ENCODE results near the gene SET.

Gene SET

DNA sequence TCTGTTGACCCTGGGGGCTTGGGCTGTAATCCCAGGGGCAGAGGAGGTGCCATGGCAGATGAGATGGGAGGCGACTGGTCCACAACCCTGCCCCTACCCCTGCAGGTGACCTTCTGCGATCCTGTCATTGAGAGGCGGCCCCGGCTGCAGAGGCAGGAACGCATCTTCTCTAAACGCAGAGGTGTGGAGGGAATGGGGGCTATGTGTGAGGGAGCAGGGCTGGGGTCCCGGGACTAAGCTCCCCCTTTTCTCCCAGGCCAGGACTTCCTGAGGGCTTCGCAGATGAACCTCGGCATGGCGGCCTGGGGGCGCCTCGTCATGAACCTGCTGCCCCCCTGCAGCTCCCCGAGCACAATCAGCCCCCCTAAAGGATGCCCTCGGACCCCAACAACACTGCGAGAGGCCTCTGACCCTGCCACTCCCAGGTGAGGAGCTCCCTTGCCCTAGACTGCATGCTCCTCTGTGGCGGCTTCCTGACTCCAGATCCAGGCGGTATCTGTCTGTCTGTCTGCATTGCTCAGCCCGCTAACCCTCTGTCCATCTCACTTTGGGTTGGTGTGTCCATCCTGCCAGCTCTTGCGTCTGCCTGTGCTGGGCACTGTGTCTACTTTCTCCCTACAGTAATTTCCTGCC lies 25.0 kb downstream of the SET start:
- no peak for DNase-seq

DNA sequence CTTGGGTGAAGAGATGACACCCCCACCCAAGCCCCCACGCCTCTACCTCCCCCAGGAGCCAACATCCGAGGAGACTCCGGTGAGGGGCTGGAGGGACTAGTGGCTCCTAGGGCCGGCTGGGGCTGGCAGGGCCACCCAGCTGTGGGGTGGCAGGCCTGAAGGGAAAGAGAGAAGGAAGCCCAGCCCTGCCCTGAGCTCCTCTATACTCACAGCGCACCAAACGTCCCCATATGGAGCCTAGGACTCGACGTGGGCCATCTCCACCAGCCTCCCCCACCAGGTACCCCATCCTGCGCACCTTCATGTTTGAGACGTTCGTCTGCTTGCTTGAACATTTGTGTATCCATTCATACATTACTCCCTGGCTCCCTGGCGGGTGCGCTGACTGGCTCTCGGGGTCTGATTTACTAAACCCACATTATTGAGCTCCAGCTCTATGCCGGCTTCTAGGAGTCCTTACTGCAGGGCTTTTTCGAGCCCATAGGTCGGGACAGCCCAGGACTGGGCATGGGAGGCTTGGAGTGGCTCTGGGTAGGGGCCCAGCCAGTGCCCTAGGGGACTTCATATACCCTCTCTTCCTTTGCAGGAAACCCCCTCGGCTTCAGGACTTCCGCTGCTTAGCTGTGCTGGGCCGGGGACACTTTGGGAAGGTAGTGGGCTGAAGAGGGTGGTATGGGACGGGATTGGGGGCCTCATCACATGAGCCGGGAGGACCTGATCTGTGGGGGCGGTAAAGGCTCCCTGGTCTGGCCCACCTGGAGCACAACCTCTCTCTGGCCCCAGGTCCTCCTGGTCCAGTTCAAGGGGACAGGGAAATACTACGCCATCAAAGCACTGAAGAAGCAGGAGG lies 25.8 kb downstream of the SET start:
- DNase-seq: no peak

DNA sequence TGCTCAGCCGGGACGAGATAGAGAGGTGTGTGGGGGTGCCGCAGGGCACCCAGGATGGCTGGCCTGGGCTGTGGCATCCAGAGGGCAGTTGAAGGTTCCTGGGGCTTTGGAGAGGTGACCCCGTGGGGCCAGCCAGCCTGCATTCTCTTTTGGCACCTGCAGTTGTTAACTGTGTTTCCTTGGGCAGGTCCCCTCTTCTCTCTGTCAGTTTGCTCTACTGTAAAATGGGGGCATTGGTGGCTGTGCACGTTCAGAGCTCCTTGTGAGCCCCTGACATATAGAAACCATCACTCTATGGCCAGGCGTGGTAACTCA lies 26.4 kb downstream of the SET start:
- DNase-seq: no peak

DNA sequence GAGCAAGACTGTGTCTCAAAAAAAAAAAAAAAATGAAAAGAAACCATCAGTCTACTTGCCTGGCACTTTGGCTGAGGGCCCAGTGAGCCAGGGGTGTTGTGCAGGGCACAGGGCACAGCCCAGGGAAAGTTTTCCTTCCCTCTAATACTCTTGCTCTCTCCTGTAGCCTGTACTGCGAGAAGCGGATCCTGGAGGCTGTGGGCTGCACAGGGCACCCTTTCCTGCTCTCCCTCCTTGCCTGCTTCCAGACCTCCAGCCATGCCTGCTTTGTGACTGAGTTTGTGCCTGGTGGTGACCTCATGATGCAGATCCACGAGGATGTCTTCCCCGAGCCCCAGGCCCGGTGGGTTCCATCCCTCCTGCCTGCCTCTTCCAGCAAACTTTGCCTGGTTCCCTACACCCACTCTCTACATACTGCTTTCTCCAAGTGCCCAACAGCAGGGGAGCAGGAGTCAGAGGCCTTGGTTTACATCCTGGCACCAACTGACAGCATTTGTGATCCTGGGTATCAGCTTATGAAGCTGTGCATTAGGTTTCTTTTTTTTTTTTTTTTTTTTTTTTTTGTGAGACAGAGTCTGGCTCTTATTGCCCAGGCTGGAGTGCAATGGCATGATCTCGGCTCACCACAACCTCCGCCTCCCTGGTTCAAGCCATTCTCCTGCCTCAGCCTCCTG lies 27.7 kb downstream of the SET start:
- DNase-seq: no peak

DNA sequence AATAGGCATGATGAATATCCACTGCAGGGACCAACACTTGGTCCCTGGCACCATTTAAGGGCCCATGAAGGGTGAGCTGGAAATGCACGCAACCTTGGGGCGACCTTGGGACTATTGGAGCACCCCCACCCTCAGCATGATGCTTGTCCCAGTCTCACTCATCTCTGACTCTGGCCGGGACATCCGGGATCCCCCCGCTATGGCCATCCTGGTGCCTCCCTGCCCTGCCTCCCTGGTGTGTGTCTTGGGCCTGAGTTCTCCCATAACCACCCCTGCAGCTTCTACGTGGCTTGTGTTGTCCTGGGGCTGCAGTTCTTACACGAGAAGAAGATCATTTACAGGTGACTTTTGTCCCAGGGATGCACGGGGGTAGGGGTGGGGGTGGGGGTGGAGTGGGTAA lies 29.0 kb downstream of the SET start:
- no peak for DNase-seq

DNA sequence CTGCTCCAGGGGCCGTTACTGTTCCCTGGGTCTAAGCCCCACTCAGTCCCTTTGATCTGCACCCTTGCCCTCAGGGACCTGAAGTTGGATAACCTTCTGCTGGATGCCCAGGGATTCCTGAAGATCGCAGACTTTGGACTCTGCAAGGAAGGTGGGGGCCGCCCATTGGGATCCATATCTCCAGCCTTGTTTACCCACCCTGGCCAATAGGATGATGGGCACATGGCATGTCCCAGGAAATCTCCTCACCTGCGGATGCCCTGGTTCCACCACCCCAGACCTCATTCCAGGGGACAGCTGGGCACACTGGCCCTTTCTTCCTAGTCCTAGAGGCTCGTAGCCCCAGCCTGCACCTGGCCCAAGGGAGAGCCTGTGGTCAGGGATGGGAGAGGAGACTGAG lies 29.5 kb downstream of the SET start:
- DNase-seq: no peak

DNA sequence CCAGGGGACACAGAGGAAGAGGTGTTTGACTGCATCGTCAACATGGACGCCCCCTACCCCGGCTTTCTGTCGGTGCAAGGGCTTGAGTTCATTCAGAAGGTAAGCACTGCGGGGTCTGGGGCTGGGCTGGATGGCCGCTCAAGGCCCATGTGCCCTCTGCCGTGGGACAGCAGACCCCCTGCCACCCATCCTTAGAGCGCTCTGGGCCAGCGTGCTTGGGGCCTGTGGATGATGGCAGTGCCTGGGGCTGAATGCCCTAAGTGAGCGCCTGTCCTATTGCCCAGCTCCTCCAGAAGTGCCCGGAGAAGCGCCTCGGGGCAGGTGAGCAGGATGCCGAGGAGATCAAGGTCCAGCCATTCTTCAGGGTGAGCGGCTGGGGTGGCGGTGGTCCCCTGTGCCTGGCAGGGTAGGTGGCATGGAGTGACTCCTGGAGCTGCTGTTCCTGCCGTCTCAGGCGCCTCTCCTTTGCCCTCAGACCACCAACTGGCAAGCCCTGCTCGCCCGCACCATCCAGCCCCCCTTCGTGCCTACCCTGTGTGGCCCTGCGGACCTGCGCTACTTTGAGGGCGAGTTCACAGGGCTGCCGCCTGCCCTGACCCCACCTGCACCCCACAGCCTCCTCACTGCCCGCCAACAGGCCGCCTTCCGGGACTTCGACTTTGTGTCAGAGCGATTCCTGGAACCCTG lies 31.0 kb downstream of the SET start:
- no peak for DNase-seq

DNA sequence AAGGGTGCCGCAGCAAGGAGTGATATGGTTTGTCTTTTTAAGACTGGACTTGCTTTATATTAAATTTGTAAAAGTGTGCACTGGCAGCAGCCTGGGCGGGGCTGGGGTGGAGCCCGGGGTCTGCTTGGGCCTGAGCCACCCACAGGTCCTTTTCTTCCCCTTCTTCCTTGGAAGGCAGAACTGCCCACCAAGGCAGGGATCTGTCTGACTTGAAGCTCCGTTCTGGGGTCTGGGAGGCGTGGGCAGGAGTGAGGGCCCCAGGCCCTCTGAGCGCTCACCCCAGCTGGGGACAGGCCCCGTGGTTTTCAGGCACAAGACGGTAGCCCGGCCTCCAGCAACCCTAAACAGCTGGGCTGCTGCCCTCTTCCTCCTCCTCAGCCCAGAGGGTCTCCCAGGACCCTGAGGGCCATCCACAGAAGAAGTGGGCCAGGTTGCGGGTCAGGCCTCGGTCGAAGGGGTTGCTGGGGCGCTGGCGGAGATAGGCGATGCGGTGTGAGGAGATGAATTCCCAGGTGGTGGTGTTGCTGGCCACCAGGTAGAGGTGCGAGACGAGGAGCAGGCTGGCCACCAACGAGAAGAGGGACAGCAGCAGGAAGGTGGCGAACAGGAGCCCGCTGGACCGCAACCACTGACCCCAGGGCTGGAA lies 31.9 kb downstream of the SET start:
- no peak for DNase-seq

DNA sequence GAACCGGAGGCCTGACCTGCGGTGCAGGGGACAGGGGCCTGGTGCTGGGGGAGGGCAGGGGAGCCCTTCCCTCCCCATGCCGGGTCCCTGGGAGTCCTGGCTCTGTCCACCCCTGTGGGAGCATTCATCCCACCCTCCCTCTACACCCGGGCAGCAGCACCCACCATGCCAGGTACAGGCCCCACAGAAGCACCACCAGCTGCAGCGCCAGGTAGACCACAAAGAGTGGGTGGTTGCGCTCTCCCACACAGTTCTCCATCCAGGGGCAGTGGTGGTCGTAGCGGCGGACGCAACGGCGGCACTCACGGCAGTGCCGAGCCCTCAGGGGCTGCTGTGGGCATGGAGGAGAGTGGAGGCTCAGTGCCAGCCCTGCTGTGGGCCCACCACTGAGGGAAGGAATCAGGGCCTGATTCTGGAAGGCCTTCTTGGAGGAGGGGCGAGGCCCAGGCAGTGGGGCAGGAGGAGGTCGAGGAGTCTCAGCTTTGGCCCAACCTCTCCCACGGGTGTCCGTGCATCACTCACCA lies 32.5 kb downstream of the SET start:
- DNase-seq: no peak

DNA sequence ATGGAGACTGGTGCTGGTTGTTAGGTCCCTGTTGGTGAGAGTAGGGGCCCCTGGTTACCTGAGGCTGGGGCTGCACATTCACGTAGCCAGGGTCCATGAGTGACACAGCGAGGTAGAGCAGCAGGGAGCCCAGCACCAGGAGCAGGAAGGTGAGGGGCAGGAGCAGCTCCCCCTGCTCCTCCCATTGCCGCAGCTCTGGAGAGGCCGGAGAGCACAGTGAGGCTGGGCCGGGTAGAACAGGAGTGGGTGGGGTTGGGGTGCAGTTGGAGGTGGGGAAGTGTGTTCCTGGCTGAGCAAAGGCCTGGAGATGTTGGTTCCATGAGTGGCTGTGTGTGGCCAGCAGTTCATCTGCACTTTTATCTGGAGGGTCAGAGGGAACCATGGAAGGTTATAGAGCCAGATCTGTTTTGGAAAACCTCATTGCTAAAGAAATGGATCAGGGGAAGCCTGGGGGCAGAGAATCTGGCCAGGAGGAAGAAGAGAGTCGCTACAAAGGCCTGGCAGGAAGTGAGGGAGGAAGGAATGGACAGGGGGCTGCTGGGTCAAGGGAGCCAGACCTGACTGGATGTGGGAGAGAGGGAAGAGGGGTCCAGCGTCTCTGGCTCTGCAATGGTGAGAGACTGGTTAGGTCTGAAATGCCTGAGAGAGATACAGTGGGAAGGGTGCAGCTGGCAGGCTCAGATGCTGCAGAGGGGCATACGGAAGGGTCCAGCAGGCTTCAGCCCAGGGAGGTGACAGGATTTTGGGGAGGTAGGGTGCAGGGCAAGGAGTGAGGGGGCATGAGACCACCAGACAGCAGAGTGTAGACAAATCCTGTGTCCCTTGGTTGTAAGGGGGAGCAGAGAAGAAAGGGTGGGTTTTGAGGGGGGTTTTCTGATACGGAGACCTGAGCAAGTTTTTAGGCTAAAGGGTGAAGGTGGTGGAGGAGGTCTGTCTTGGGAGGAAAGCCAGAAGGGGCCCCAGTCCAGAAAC lies 33.6 kb downstream of the SET start:
- DNase-seq: no peak

DNA sequence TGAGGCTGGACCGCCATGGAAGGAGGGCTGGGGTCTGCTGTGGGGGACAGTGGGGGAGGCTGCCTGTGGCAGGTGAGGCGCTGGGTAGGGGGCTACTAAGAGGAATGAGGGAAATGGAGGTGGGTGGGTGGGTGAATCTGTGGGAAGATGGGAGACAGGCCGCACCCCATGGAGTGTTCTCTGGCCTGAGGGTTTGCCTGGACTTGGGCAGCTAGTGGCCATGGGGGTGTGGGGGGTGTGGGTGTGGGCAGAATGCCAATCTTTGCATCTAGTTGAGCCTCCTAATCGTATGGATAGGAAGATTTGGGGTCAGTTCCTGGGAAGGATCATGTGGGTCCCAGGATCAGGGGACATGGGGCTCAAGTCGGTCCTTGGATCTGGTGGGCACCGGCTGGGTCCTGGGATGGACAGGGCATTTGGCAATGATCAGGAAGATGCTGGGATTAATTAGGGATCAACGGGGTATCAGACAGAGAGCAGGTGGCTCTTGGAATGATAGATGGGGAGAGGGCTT lies 34.4 kb downstream of the SET start:
- no peak for DNase-seq

DNA sequence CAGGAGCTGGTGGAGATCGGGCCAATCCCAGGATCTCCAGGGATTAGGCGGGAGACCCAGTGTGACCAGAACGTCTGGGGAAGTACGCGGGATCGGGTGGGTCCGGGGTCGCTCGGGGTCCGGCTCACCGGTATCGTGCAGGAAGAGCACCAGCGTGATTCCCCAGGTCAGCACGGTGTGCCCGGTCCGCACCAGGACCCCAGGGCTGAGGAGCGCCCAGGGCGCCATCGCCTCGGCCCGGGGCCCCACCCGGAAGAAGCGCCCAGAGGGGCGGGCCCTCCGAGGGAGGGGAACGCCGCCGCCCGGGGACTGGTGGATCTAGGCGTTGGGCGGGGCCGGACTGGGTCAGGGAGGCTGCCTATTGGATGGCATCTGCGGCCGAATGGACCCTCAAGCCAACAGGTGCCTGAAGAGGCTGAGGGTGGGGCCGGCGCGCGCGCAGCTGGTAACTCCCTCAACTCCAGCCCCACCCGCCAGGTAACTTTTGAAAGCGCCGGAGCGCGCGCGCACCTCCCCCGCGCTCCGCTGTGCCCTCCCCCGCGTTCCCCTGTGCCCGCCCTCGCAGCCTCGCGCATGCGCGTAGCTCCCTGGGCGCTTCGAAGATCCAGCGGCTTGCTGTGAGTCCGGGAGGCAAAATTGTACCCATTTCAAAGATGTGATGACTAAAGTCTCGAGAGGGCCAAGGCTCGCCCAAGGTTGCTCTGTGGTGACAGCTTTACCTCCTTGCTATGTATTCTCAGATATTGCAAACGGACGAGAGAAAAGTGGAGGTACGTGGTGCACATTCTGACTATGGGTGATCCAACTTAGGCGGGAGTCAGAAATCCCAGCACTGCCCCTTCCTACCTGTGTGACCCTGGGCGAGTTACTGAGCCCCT lies 35.1 kb downstream of the SET start, which contains the start of gene ZDHHC12:
Gene ZDHHC12 (minus strand): TSS at position 262 of the 878 bp plus-strand sequence. CDS start 34 bp downstream, at position 228.
- DNase-seq: peak; percentile 98 to 99

DNA sequence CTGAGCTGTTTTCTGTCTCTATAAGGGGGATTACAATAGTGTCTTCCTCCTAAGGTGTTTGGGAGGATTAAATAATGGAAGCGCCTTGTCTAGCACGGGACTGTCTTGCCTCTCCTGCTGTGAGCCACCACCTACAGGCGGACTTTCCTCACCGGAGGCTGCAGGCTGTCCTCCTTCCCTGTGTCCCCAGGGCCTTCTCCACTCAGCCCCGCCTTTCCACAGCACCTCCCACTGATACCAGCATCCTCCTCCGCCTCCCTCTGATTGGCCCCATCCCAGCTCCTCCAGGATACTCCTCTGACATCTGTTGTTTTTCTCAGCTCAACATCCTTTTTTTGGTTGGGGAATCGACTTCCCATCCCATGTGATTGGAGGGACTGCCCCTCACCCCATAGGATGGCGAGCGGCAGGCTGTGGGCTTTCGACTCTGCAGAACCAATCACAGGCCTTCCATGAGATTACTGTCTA lies 35.8 kb downstream of the SET start:
- peak; percentile 70 to 72 for DNase-seq

DNA sequence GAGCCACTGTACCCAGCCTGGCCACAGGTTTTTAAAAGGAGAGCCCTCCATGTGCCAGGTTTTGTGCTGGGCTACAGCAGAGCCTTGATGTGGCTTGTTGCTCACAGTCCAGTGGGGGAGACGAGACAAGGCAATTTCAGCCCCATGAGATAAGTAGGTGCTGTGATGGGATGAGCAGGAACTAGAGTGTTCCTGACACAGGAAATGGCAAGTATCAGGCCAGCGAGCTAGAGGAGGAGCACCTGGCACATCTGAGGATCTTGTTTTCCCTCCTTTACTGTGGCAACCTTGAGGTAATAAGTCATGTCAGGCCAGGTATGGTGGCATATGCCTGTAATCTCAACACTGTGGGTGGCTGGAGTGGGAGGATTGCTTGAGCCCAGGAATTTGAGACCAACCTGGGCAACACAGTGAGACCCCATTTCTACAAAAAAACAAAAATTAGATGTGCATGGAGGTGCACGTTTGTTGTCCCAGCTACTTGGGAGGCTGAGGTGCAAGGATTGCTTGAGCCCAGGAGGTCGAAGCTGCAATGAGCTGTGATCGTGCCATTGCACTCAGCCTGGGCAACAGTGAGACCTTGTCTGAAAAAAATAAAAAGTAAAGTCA lies 38.7 kb downstream of the SET start:
- no peak for DNase-seq

DNA sequence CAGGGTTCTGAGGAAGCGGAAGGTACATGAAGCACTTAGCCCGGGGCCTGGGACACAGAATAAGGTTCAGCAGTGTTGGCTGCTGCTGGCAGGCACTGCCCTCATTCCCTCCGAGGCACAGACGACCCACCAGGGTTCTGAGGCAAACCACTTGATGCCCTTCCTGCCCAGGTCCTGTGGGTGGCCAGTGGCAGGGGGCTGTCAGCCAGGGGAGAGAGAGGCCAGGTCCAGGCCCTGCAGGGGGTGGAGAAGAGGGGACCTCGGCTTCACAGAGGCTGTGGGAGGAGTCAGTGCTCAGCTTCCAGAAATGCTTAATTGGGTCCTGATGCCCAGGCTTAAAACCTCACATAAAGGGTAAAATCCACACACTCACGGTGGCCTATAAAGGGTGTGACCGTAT lies 39.3 kb downstream of the SET start:
- DNase-seq: no peak

DNA sequence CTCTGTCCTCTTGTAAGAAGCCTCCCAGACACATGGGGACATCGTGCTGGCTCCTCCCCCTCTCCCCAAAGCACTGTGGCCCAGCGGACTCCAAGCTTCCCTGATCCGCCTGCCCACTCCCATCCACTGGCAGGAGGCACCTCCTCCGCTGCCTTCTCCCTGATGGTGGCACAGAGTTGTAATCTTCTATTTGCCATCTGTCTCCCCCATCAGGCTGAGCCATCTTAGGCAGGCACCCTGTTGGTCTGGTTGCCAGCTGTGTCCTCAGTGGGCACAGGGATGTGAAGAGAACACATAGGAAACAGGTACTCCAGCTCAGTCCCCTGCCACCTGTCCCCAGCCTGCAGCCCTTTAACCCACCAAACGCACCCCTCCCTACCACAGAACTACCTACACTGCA lies 40.3 kb downstream of the SET start:
- peak in 1 of 2 experiments; percentile 54 for DNase-seq

DNA sequence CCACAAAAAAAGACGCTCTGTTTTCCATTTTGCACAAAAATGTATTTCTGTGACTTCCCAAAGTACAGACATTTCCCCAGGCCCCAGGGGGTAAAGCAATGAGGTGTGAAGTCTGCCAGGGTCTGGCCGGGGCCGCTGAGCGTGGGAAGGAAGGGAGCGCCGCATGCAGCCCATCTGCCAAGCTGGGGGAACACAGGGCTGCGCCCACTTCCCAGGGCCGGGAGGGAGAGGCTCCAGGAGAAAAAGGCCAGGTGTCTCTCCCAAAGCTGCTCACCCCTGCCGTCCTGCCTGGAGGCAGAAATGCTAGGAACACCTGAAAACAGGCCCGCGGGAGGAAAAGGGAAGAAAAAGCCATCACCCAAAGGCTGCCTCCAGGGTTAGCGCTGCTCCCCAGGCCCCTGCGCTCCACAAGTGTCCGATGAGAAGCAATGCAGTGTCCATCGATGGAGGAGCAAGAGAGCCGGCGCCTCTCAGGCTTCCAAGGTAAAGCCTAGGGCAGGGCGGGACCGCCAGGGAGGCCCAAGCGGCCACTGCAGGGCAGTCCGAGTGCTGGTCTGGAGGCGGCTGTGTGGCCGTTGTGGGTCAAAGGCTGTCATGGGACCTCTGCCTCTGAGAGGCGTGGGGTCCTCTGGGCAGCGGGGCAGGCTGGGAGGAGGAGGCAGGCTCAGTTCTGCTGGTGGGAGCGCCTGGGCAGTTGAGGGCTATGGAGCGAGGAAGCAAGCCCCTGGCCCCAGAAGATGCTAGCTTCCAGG lies 40.9 kb downstream of the SET start:
- DNase-seq: peak in 1 of 2 experiments; percentile 47

DNA sequence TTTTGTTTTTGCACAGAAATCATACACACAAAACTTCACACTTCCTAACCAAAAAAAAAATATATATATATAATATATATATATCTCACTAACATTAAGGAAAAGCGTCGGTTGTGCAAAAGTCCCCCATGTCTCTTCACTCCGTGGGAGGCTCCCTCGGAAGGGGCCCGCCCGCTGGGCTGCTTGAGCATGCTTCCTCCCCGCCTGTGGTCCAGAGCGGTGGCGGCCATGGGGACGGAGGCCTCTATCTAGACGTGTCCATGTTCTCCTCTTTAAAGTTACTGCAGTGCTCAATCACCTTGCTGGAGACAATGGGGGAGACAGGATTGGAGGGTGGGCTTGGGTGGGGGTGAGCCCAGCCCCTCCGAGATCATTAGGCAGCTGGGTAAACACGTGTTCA lies 42.1 kb downstream of the SET start:
- DNase-seq: no peak

DNA sequence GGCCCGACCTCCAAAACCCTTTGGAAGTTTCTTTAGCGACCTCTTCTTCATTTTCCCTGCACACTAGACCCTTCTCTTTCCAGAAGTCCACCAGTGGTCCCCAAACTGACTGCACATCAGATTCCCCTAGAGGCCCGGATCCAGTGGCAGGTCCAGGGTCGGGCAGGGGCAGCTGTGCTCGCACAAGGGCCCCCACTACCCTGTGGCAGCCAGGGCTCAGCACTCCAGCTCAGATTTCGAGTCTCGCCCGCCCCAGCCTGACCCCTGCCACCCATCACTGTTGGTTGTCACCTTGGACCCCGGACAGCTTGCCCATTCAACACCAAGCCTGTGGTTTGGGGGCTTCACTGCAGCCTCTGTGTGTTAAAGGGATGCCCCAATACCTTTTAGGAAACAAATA lies 42.7 kb downstream of the SET start:
- DNase-seq: no peak

Data from NCI-H2081 (cell line).